GM19438 (cell line): ENCODE data around the gene PRKAR2B.
"Not testable (repeated sequence)": the region's sequence is repeated elsewhere in the genome, so short reads cannot be mapped to it uniquely, and the experiment has no call there.

ENCODE experiments used
- ATAC-seq: cut with Tn5 transposase; IDR thresholded peaks from one replicate; pipeline ENCODE4 v1.9.1; 2021; ENCODE audit warnings: low read depth; ENCODE audit not compliant: unreplicated experiment

The PRKAR2B gene

GRCh38 chr7:107111196-107111595, 66.7 kb downstream of the PRKAR2B start:
- no peak for ATAC-seq

- ATAC-seq: no peak
Measured at GRCh38 chr7:107113866-107114265, 69.4 kb downstream of the PRKAR2B start.

GRCh38 chr7:107115114-107115513, 70.6 kb downstream of the PRKAR2B start:
- ATAC-seq: no peak

- no peak for ATAC-seq
Measured at GRCh38 chr7:107115762-107116540, 71.4 kb downstream of the PRKAR2B start.

- no peak for ATAC-seq
Measured at GRCh38 chr7:107118109-107118900, 73.8 kb downstream of the PRKAR2B start.

- no peak for ATAC-seq
Measured at GRCh38 chr7:107119376-107120105, 75.0 kb downstream of the PRKAR2B start.

- no peak for ATAC-seq
Measured at GRCh38 chr7:107122486-107122911, 78.0 kb downstream of the PRKAR2B start.

- no peak for ATAC-seq
Measured at GRCh38 chr7:107123392-107123791, 78.9 kb downstream of the PRKAR2B start.

GRCh38 chr7:107125475-107125874, 81.0 kb downstream of the PRKAR2B start:
- no peak for ATAC-seq

- no peak for ATAC-seq
Measured at GRCh38 chr7:107128217-107128616, 83.7 kb downstream of the PRKAR2B start.

GRCh38 chr7:107128748-107129147, 84.2 kb downstream of the PRKAR2B start:
- no peak for ATAC-seq

GRCh38 chr7:107130487-107131220, 86.1 kb downstream of the PRKAR2B start:
- no peak for ATAC-seq

GRCh38 chr7:107133396-107133795, 88.9 kb downstream of the PRKAR2B start:
- ATAC-seq: no peak

- ATAC-seq: no peak
Measured at GRCh38 chr7:107138696-107139420, 94.4 kb downstream of the PRKAR2B start.

GRCh38 chr7:107143875-107144274, 99.4 kb downstream of the PRKAR2B start:
- not testable (repeated sequence) for ATAC-seq

- ATAC-seq: no peak
Measured at GRCh38 chr7:107145067-107145838, 100.7 kb downstream of the PRKAR2B start.

GRCh38 chr7:107147464-107148393, 103.2 kb downstream of the PRKAR2B start:
- no peak for ATAC-seq

GRCh38 chr7:107148721-107149120, 104.2 kb downstream of the PRKAR2B start:
- no peak for ATAC-seq
